Ascending aorta (tissue), 2 donors: Measurements from ENCODE around the gene PCDHA12. TPM values are rescaled to one million over a fixed set of nuclear protein-coding genes. Genes with fewer than 3 reads are reported as not detected.
"Not testable (repeated sequence)": the region's sequence is repeated elsewhere in the genome, so short reads cannot be mapped to it uniquely, and the experiment has no call there.

ENCODE experiments used
- DNase-seq, 2 donors: peaks; one replicate each; pipeline ENCODE4 v3.0.0-alpha.2; 2019; ENCODE audit warnings: low spot score in 2 of 2
- H3K27ac ChIP-seq, 2 donors: fragments of 200-600 bp; sonication (generic); one replicate each; pipeline ENCODE4 v1.5.1; 2016 to 2017; ENCODE audit warnings: mild to moderate bottlenecking in 1 of 2
- H3K27me3 ChIP-seq: fragments of 200-600 bp; sonication (generic); one replicate; pipeline ENCODE4 v1.5.1; 2017
- H3K36me3 ChIP-seq, 2 donors: fragments of 200-600 bp; sonication (generic); one replicate each; pipeline ENCODE4 v1.5.1; 2016
- H3K4me1 ChIP-seq, 2 donors: fragments of 200-600 bp; sonication (generic); one replicate each; pipeline ENCODE4 v1.5.1; 2016 to 2017; ENCODE audit warnings: mild to moderate bottlenecking in 1 of 2
- H3K4me3 ChIP-seq, 2 donors: fragments of 200-600 bp; sonication (generic); one replicate each; pipeline ENCODE4 v1.5.1; 2016 to 2017; ENCODE audit warnings: mild to moderate bottlenecking in 1 of 2
- H3K9me3 ChIP-seq, 2 donors: fragments of 200-600 bp; sonication (generic); one replicate each; pipeline ENCODE4 v1.5.1; 2016
- CTCF ChIP-seq, 3 experiments: fragments of 200-600 bp in 2 of 3; fragments of 450-650 bp in 1 of 3; sonication (generic) in 2 of 3; IDR thresholded peaks; one replicate each; pipeline ENCODE4 v1.5.1; 2016 to 2019; ENCODE audit warnings: antibody characterized with exemption in 3 of 3, mild to moderate bottlenecking in 1 of 3, moderate library complexity in 1 of 3
- intact Hi-C: fragments of 100-400 bp; cut with DNase I; formaldehyde crosslinking; loops from one replicate; pipeline ENCODE4 v1.15.1; 2023
- total RNA-seq: library from RNA; depleted of rRNA; stranded (reverse); fragments of >200 nt; gene quantifications from one replicate; pipeline ENCODE4 v1.1.0, GENCODE V29; 2016

Gene PCDHA12
- total RNA-seq, 1 donor from 2014 or later = not detected

- H3K27ac ChIP-seq = no peak overlapping the region
- no peak for DNase-seq
- no peak for TF ChIP-seq CTCF (IDR thresholded peaks at IDR 0.05)
- H3K36me3 ChIP-seq = no peaks in the 10 kb centered on the region
- H3K4me1 ChIP-seq = no peaks in the 10 kb centered on the region
- H3K27me3 ChIP-seq = no peaks in the 10 kb centered on the region
- H3K4me3 ChIP-seq = no peak overlapping the region
- intact Hi-C loops = no loop called here
- peaks cover 11 to 59% of the 10 kb centered on the region in 2 donors for H3K9me3 ChIP-seq
These were observed 39.2 kb upstream of the PCDHA12 start for GRCh38 chr5:140835622-140836510.

- no peaks in the 10 kb centered on the region for H3K36me3 ChIP-seq
- intact Hi-C loops = no loop called here
- H3K9me3 ChIP-seq = peaks cover 8 to 63% of the 10 kb centered on the region in 2 donors
- H3K27me3 ChIP-seq = no peaks in the 10 kb centered on the region
- H3K4me3 ChIP-seq = no peak within 1 kb of the TSS
- no peaks in the 10 kb centered on the region for H3K4me1 ChIP-seq
- DNase-seq = no peak
- no peak for TF ChIP-seq CTCF (IDR thresholded peaks at IDR 0.05)
- H3K27ac ChIP-seq = no peak within 1 kb of the TSS
These were observed 33.8 kb upstream of the PCDHA12 start, which contains the start of gene PCDHA8 for GRCh38 chr5:140840978-140841962. PCDHA8 (plus strand) TSS chr5:140841187; CDS start chr5:140841322, 135 bp downstream.

GRCh38 chr5:140842798-140843733 lies 32.0 kb upstream of the PCDHA12 start:
- H3K27me3 ChIP-seq = no peaks in the 10 kb centered on the region
- intact Hi-C loops = no loop called here
- H3K36me3 ChIP-seq = no peaks in the 10 kb centered on the region
- no peak overlapping the region for H3K27ac ChIP-seq
- H3K4me3 ChIP-seq = no peak overlapping the region
- DNase-seq = peak in 1 of 2 donors; percentile 58
- peaks cover 8 to 65% of the 10 kb centered on the region in 2 donors for H3K9me3 ChIP-seq
- H3K4me1 ChIP-seq = no peaks in the 10 kb centered on the region
- no peak for TF ChIP-seq CTCF (IDR thresholded peaks at IDR 0.05)

GRCh38 chr5:140848139-140849102 lies 26.7 kb upstream of the PCDHA12 start, which contains the start of gene PCDHA9:
PCDHA9 (plus strand) TSS chr5:140848382; CDS start chr5:140848496, 114 bp downstream.
- H3K27ac ChIP-seq, intact Hi-C loops, H3K4me1 ChIP-seq, H3K36me3 ChIP-seq, DNase-seq, H3K27me3 ChIP-seq, H3K4me3 ChIP-seq: not testable (repeated sequence)
- peaks cover 9 to 60% of the 10 kb centered on the region in 2 donors for H3K9me3 ChIP-seq

- H3K27me3 ChIP-seq, H3K27ac ChIP-seq, H3K4me1 ChIP-seq, intact Hi-C loops, H3K4me3 ChIP-seq, DNase-seq, H3K36me3 ChIP-seq: not testable (repeated sequence)
- peaks cover 9 to 46% of the 10 kb centered on the region in 2 donors for H3K9me3 ChIP-seq
These were observed 25.1 kb upstream of the PCDHA12 start for GRCh38 chr5:140849831-140850634.
